HG03520 (cell line): Measurements from ENCODE around the gene SLC7A4.

Source experiments
- ATAC-seq: cut with Tn5 transposase; IDR thresholded peaks from one replicate; pipeline ENCODE4 v1.9.1; 2021; ENCODE audit warnings: mild to moderate bottlenecking, moderate library complexity; ENCODE audit not compliant: unreplicated experiment

SLC7A4 gene

DNA sequence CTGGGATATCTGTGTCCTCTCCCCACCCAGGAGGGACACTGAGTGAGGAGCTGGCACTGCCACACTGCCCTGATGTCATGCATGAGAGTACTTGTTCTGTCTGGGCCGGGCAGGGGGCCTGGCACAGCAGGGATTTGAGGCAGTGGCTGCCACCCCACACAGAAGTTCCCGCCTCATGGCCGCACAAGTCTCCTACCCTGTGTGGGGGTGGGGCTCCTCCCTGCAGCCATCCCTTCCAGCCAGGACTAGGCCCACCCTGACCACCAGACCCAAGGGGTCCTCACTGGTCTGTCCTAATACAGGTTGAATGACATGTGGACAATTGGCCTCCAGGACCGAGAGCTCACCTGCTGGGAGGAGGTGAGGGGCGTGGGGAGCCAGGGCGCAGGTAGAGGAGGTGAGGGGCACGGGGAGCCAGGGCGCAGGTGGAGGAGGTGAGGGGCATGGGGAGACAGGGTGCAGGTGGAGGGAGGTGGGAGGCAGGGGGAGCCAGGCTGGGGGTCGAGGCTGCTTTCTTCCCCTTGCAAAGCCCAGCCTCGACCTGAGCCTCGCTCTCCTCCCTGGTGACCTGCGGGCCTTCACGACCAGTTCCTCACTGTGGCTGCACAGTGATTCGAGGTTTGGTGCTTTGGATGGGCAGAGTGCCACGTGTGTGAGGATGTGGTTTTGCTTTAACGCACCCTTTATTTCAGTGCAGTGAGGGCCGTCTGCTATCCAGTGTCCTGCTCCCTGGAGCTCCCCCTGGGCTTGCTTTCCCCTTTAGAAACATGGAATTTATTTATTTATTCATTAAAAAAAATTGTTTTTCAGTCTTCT, 42.8 kb downstream of the SLC7A4 start:
- ATAC-seq: no peak

DNA sequence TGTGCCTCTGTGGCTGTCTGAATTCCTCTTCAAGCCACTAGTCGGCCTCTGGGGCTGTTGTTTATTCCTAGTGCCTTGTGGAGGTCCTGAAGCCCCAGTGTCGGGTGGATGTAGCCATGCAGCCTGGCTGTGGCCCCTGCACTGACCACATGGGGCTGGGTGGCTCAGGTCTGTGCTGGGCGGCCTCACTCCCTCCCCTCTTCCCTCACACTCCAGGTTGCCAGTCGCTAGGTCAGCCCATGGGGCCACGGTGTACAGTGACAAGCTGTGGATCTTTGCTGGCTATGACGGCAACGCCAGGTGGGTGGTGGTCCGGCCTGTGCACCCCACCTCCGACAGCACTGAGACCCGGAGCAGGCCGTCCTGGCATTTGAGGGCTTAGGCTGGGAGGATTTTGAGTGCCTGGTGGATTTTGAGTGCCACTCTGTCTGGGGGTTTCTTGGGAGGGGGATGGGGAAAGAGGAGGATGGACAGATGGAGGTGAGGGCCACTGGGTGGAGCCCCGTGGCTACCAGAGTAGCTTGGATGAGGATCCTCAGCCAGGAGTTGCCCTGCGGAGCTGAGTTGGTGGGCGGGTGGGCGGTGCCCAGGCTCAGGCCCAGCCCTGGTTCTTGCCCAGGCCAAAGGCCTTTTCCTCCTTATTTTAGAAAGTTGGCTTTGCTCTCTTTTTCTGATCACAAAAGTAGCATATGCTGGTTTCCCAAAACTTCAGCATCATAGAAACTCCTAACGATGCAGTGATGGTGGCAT, 43.6 kb downstream of the SLC7A4 start:
- no peak for ATAC-seq

DNA sequence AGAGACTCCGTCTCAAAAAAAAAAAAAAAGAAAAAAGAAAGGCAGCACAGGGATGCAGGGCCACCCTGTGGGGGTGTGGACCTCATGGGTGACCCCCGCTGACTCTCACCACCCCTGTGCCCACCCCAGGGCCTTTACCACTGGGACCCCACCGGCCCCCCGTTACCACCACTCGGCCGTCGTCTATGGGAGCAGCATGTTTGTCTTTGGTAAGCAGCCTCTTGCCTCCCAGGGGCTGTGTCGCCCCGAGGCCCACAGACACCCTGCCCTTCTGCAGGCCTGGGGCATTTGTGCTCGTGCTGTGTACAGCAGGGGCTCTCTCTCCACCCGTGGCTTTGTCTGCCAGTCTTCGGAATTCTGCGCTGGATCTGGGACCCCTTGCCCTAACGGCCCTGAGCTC, 45.0 kb downstream of the SLC7A4 start:
- ATAC-seq: no peak

DNA sequence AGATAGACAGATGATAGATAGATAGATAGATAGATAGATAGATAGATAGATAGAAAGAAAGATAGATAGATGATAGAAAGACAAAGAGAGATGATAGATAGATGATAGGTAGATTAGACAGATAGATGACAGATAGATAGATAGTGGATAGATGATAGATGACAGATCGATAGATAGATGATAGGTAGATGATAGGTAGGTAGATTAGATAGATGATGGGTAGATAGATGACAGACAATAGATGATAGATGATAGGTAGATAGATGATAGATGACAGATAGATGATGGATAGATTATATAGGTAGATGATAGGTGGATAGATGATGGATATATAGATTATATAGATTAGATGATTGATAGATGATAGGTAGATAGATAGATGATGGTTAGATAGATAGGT, 46.0 kb downstream of the SLC7A4 start:
- ATAC-seq: no peak

DNA sequence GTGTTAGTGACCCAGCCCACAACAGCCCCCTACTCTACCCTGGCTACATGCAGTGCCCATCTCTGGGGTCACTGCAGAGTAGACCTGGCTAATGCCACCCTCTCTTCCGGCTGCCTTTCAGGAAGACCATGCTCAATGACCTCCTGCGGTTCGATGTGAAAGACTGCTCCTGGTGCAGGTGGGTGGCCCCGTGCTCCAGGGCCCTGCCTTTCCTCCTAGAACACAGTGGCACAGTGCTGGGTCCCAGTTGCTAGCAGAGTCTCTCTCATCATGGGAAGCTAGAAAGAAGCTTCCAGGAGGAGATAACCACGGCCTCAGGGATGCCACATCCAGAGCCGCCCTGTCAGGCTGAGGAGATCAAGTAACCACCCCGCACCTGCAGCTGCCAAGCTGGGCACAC, 46.6 kb downstream of the SLC7A4 start:
- no peak for ATAC-seq

DNA sequence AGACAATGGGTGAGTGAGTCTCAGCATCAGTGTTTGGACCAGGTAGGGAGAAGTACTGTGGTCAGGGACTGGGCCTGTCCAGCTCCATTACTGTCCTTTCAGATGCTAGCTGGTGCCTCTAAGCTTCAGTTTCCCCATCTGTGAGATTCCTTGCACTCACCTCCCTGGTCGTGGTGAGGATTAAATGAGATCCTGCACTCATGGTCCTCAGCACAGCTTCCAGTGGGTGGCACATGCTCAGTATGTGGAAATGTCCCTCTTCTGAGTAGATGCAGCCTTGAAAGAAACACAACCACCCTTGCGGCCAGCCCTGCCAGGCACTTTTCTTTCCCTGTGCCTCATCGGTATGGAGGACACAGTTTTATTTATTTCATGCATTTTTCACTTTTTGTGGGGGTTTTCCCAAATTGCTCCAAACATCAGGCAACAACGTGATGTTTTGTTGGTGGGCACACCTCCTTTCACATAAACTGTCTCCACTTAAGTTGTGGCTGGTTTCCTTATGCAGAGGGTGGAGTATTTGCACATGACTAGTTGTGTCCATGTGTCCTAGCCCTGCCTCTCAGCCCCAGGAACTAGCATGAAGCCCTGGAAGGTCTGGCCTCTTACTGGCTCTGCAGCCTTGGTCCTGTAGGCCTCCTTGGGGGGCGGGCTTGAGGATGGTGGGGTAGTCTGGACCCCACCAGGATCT, 49.1 kb downstream of the SLC7A4 start:
- no peak for ATAC-seq

DNA sequence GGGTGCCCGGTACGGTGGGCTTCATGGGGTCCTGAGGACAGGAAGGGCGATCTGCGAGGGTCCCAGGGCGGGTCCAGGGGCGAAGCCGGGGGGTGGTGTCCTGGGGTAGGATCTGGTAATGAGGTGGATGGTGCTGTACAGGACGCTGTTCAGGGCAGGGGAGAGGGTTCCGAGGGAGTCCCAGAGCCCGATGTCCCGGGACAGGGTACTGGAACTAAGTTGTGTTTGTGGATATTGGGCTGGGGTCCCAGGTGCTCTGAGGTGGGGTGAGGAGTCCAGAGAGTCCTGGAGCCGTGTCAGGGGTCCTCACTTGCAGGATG, 49.8 kb downstream of the SLC7A4 start:
- peak; percentile 12 for ATAC-seq

DNA sequence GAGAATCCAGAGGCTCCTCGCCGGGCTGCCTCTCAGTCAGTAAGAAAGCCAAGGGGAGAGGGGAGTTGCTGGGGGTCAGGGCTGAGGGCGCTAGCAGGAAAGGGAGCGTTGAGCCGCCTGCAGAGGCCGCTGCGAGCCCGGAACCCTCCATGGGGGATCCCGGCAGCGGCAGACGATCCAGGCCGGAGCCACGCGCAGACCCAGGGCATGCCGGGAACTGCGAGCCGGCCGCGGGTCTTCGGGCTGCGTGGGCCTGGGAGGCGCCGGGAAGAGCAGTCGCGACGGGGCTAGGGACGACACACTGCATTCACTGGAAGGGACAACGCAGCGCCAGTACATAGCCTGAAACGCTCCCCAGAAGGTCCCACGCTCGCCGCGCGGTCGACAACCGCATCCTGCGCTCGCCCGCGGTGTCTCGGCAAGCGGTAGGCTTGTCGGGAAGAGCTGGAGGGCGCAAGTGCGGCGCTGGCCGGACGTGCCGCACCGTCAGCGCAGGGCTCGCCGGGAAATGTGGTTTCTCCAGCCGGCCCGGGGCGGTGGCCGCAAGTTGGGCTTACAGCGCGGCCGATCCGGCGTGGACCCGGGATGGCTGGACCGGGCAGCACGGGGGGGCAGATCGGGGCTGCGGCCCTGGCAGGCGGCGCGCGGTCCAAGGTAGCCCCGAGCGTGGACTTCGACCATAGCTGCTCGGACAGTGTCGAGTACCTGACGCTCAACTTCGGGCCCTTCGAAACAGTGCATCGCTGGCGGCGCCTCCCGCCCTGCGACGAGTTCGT, 50.4 kb downstream of the SLC7A4 start, which contains the start of gene LZTR1:
TSS of gene LZTR1 (plus strand) at position 511 of the 776 bp plus-strand sequence. CDS start at position 586, 75 bp downstream.
- peak; percentile 66 for ATAC-seq

DNA sequence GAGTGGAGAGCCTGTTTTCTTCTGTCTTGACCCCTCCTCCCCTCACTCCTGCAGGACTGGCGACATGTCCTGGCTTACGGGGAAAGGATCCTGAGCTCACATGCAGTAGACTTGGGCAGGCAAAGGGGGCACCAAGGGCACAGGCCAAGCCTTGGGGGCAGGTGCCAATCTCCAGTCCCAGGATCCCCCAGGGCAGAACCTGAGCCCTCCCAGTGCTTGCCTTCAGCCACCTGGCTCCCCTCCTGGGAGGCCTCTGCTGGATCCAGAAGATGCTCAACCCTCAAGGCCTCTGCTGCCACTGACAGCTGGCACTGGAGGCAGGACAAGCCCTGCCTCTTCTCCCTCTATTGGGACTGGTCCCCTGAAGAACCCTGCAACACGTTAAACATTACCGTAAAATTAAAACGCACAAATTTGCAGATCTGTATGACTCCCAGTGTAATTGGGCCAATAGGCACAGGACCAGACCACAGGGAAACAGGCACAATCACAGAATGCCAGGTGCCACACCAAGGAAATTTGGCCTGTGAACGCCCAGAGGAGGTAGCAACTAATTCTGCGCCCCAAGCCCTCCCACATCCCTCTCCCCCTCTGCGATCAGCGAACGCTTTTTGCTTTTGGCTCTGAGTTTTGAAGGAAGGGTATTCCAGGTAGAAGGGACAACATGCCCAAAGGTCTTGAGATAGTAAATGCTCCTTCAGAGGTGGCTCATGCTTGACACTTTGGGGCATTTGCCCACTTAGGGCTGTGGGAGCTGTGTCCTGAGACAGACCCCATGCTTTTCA, 51.2 kb downstream of the SLC7A4 start:
- no peak for ATAC-seq

DNA sequence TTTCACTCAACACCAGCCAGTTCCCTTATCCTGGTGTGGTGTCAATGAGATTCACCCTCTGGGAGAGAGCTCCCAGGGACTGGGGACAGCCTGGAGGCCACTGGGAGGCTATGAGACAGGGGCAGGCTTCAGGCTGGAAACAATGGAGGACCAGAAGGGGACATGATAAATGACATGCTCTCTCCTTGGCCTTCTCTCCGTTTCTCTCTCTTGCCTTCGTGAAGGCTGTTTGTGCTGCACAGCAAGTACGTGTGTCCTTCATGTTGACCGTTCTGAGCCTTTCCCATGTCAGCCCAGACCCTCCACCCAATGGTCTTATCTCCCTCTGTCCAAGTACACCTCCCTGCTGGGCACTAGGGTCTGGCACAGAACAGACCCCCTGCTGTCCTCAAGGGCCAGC, 51.8 kb downstream of the SLC7A4 start:
- no peak for ATAC-seq

DNA sequence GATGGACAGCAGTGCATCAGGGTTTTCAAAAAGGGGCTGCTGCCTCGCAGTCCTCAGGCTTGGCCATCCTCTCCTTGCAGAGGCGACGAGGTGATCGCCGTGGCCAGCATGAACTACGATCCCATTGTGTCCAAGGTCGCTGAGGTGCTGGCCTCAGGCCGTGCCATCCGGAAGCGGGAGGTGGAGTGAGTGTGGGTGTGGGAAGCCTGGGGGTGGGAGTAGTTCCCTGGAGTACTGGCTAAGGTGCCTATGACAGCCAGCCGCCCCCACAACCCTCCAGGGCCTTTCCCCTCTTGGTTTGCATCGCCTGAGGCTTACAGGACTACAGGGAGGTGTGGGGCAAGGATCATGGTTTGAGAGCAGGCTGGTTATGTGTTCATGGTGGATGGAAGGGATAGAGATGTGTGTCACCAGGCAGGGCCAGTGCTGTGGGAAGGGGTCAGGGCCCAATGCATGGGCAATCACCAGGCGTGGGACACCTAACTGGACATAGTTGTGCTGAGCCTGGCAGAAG, 52.4 kb downstream of the SLC7A4 start:
- ATAC-seq: no peak

DNA sequence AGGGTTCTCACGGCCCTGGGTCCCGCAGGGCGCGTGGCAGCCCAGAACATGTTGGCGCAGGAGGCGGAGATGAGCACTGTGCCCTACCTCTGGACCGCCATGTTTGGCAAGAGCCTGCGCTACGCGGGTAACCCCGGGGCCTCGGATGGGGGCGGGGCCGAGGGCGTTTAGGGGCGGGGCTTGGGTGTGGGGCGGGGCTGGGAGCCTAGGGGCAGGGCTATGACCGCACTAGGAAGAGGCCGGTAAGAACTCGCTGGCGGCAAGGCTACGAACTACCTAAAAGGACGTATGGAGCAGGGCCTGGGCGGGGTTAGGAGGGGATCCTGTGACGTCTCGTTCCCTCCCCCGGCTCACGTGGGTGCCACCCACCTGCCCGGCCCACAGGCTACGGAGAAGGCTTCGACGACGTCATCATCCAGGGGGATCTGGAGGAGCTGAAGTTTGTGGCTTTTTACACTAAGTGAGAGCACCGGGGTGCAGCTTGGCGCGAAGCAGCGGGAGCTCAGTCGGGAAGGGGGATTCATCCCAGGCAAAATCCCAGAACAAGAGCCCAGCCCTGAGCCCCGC, 53.0 kb downstream of the SLC7A4 start:
- no peak for ATAC-seq
